ES-I3 (cell line): ENCODE results near the gene ATXN1L.
"Not testable (repeated sequence)": the region's sequence is repeated elsewhere in the genome, so short reads cannot be mapped to it uniquely, and the experiment has no call there.

Source experiments
- H3K36me3 ChIP-seq: 2 replicates; pipeline ENCODE4 v1.6.1; 2013; ENCODE audit warnings: mild to moderate bottlenecking, low read length, control low read depth, moderate library complexity; ENCODE audit not compliant: insufficient read depth
- H3K4me1 ChIP-seq: 2 replicates; pipeline ENCODE4 v1.6.1; 2013; ENCODE audit warnings: mild to moderate bottlenecking, control low read depth, low read length; ENCODE audit not compliant: insufficient read depth
- H3K9ac ChIP-seq: 2 replicates; pipeline ENCODE4 v1.6.1; 2013; ENCODE audit warnings: low read depth, mild to moderate bottlenecking, low read length, moderate library complexity
- H3K9me3 ChIP-seq: 2 replicates; pipeline ENCODE4 v1.6.1; 2013; ENCODE audit warnings: mild to moderate bottlenecking, low read length, moderate library complexity; ENCODE audit not compliant: control insufficient read depth, insufficient read depth

Gene ATXN1L

GRCh38 chr16:71845639-71846430 lies at the start of gene ATXN1L:
Gene ATXN1L (plus strand): TSS chr16:71845976. CDS start chr16:71849741, 3,765 bp downstream.
- Histone ChIP-seq H3K4me1 (0 out of 2 replicates have a peak, but pooled peaks cover 4% of the 10 kb centered on the region), H3K36me3 (peaks cover 8% of the 10 kb centered on the region), H3K9me3 (no peaks in the 10 kb centered on the region), H3K9ac (peak within 1 kb of the TSS; percentile 89)

GRCh38 chr16:71796501-71797097 lies 49.2 kb upstream of the ATXN1L start:
- Histone ChIP-seq H3K4me1 (no peaks in the 10 kb centered on the region), H3K9me3 (no peaks in the 10 kb centered on the region), H3K36me3 (0 out of 2 replicates have a peak, but pooled peaks cover 4% of the 10 kb centered on the region), H3K9ac (no peak overlapping the region)

- Histone ChIP-seq H3K9me3 (no peaks in the 10 kb centered on the region), H3K9ac (no peak overlapping the region), H3K4me1 (no peaks in the 10 kb centered on the region), H3K36me3 (no peaks in the 10 kb centered on the region)
These were observed 42.5 kb upstream of the ATXN1L start for GRCh38 chr16:71803305-71803690.

- no peaks in the 10 kb centered on the region for H3K9me3 ChIP-seq
These were observed 37.7 kb upstream of the ATXN1L start for GRCh38 chr16:71807905-71808592.

GRCh38 chr16:71808593-71809459 lies 37.0 kb upstream of the ATXN1L start, which contains the start of gene AP1G1:
Gene AP1G1 (minus strand): TSS chr16:71808834. CDS start chr16:71789479, 19,355 bp downstream.
- no peaks in the 10 kb centered on the region for H3K36me3 ChIP-seq
- peak within 1 kb of the TSS; percentile 87 for H3K9ac ChIP-seq
- H3K9me3 ChIP-seq, result no peaks in the 10 kb centered on the region
- no peaks in the 10 kb centered on the region for H3K4me1 ChIP-seq

More at GRCh38 chr16:71807905-71808592, 37.7 kb upstream of the ATXN1L start:
- H3K36me3 ChIP-seq, result no peaks in the 10 kb centered on the region
- no peaks in the 10 kb centered on the region for H3K4me1 ChIP-seq
- H3K9ac ChIP-seq, result peak overlapping the region; percentile 87

GRCh38 chr16:71810155-71810530 lies 35.6 kb upstream of the ATXN1L start:
- H3K9ac ChIP-seq, H3K36me3 ChIP-seq, H3K9me3 ChIP-seq, H3K4me1 ChIP-seq: not testable (repeated sequence)

GRCh38 chr16:71811261-71811803 lies 34.4 kb upstream of the ATXN1L start:
- H3K4me1 ChIP-seq, result no peaks in the 10 kb centered on the region
- no peaks in the 10 kb centered on the region for H3K9me3 ChIP-seq
- H3K36me3 ChIP-seq, result no peaks in the 10 kb centered on the region
- no peak overlapping the region for H3K9ac ChIP-seq

GRCh38 chr16:71817155-71817500 lies 28.6 kb upstream of the ATXN1L start:
- H3K9ac ChIP-seq, H3K4me1 ChIP-seq, H3K9me3 ChIP-seq, H3K36me3 ChIP-seq: not testable (repeated sequence)

GRCh38 chr16:71826533-71827017 lies 19.2 kb upstream of the ATXN1L start:
- no peaks in the 10 kb centered on the region for H3K4me1 ChIP-seq
- no peak overlapping the region for H3K9ac ChIP-seq
- no peaks in the 10 kb centered on the region for H3K36me3 ChIP-seq
- no peaks in the 10 kb centered on the region for H3K9me3 ChIP-seq

- no peaks in the 10 kb centered on the region for H3K4me1 ChIP-seq
- no peak overlapping the region for H3K9ac ChIP-seq
- no peaks in the 10 kb centered on the region for H3K9me3 ChIP-seq
- no peaks in the 10 kb centered on the region for H3K36me3 ChIP-seq
These were observed 15.4 kb upstream of the ATXN1L start for GRCh38 chr16:71830359-71830758.

- H3K4me1 ChIP-seq, H3K36me3 ChIP-seq, H3K9me3 ChIP-seq, H3K9ac ChIP-seq: not testable (repeated sequence)
These were observed 14.1 kb upstream of the ATXN1L start for GRCh38 chr16:71831698-71832097.

- H3K9me3 ChIP-seq, H3K9ac ChIP-seq, H3K4me1 ChIP-seq, H3K36me3 ChIP-seq: not testable (repeated sequence)
These were observed 13.7 kb upstream of the ATXN1L start for GRCh38 chr16:71832112-71832511.

- Histone ChIP-seq H3K9me3 (no peaks in the 10 kb centered on the region), H3K9ac (no peak overlapping the region), H3K4me1 (no peaks in the 10 kb centered on the region), H3K36me3 (no peaks in the 10 kb centered on the region)
These were observed 11.5 kb upstream of the ATXN1L start for GRCh38 chr16:71834291-71834690.

GRCh38 chr16:71837150-71837549 lies 8.6 kb upstream of the ATXN1L start:
- Histone ChIP-seq H3K9me3 (no peaks in the 10 kb centered on the region), H3K36me3 (no peaks in the 10 kb centered on the region), H3K9ac (no peak overlapping the region), H3K4me1 (no peaks in the 10 kb centered on the region)
